ENCODE data around the gene ECT2L. TPM values are rescaled to one million over a fixed set of nuclear protein-coding genes. Genes with fewer than 3 reads are reported as not detected.

The ECT2L gene
- total and polyA plus RNA-seq, 2 of the 13 experiments (the other 11 are each of a cell fraction or from before 2014, with no cell fraction given), result 0.12 TPM; not detected in 1

- H3K4me2 ChIP-seq (ENCODE audit: low read depth, low read length), result no peak overlapping the region
- no peak overlapping the region for H3K9ac ChIP-seq (ENCODE audit: insufficient read depth, low read depth, low read length)
- in situ Hi-C loops (cut with HindIII; ENCODE audit: extremely low pct_ligation_motif_present, low pct_unique_long_range_greater_than_20kb) (no loop called here), intact Hi-C loops (cut with micrococcal nuclease; ENCODE audit: unreplicated experiment) (no loop called here)
- ATAC-seq (no peak), DNase-seq (ENCODE audit: low spot score) (no peak), FAIRE-seq (no peak)
- H2AFZ ChIP-seq (ENCODE audit: low read length), result no peak overlapping the region
- CTCF ChIA-PET (ENCODE audit: low intra/inter-chr PET ratio, low total read pairs), result no interaction called here
- no peaks in the 10 kb centered on the region for H4K20me1 ChIP-seq (ENCODE audit: insufficient read depth, low read length)
- POLR2A ChIA-PET, result no interaction called here
- H3K4me3 ChIP-seq (replicated peaks in 1 of 3; ENCODE audit: insufficient read depth in 1 of 3, low read depth in 2 of 3, low read length in 3 of 3), result no peak overlapping the region
- no peaks in the 10 kb centered on the region for H3K36me3 ChIP-seq (replicated peaks in 1 of 2; ENCODE audit: control insufficient read depth in 1 of 2, insufficient read depth in 2 of 2, low read length in 2 of 2)
- no peaks in the 10 kb centered on the region for H3K27me3 ChIP-seq (ENCODE audit: control insufficient read depth in 1 of 2, insufficient read depth in 2 of 2, low read length in 2 of 2)
- TF ChIP-seq HNRNPH1 (optimal IDR thresholded peaks at IDR 0.05; ENCODE audit: low read depth, low read length) (no peak), GATA4 (IDR thresholded peaks at IDR 0.05; ENCODE audit: borderline replicate concordance, low read depth) (no peak), ARID5B (CRISPR knock-in tag; IDR thresholded peaks at IDR 0.05) (no peak), ZNF225 (CRISPR knock-in tag; IDR thresholded peaks at IDR 0.05) (no peak), MAX (IDR thresholded peaks at IDR 0.05) (no peak), ZHX2 (IDR thresholded peaks at IDR 0.05; ENCODE audit: low read depth) (no peak), ZHX2 (CRISPR knock-in tag; IDR thresholded peaks at IDR 0.05; ENCODE audit: borderline replicate concordance) (no peak)
- WGBS (ENCODE audit: low lambda C conversion rate), result 70% methylated on average over 2 of the region's 2 CpGs
- H3K79me2 ChIP-seq (ENCODE audit: insufficient read depth, low read length), result no peaks in the 10 kb centered on the region
- no peaks in the 10 kb centered on the region for H3K9me3 ChIP-seq (ENCODE audit: low read length)
- no peak overlapping the region for H3K27ac ChIP-seq (ENCODE audit: extremely low read length, insufficient read depth, low read length)
- BruUV-seq (replicated peaks), result no TSS peak
- H3K4me1 ChIP-seq (ENCODE audit: insufficient read depth, low read length), result no peaks in the 10 kb centered on the region
Measured at GRCh38 chr6:138796771-138797170, 884 bp downstream of the ECT2L start.
